Right lobe of liver (tissue), 4 donors: ENCODE measurements around the gene BAZ1B.

Experiments used
- POLR2A ChIP-seq: fragments of 450-650 bp; IDR thresholded peaks from one replicate; pipeline ENCODE4 v1.6.1; 2017; ENCODE audit warnings: antibody characterized with exemption, mild to moderate bottlenecking
- TF ChIP-seq, protein P1 (sequence below), 4 donors: fragments of 200-600 bp in 3 of 4; fragments of 450-650 bp in 1 of 4; IDR thresholded peaks; one replicate each; pipeline versions ENCODE4 v1.5.1 to v1.8.0; 2016 to 2022; ENCODE audit warnings: antibody characterized with exemption in 4 of 4, mild to moderate bottlenecking in 2 of 4
- donor health status: DM: no; HTN: no; CAD: no.
- donor health status: DM: no; HTN: no; CAD: no.
- donor health status: DM: no; HTN: yes; CAD: no.

DNA sequence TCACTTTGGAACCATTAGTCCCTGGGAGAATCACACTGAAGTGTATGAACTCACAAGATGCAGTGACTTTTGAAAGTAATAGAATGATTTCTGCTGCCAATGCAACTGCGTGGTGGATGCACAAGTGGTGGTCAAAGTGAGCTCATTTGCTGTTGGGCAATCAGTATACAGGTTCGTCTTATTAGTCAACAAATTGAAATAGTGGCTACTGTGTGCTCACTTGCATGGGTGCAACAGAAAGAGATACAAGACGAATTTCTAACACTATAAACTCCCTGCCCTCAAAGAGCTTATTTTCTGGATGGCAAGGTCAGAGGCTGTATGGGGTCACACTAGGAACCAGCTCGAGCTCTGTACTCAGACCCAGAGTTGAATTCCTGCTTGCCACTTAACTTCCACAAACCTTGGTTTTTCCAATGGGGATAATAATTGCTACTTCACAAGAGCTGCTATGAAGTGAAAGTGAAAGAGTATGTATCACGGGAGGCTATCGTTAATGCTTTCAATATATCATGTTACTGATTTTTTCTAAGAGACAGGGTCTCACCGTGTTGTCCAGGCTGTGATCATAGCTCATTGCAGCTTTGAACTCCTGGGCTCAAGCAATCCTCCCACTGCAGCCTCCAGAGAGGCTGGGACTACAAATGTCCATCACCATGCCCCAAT is 43.7 kb upstream of the BAZ1B start:
- no peak for TF ChIP-seq POLR2A
- TF ChIP-seq, protein P1, sequence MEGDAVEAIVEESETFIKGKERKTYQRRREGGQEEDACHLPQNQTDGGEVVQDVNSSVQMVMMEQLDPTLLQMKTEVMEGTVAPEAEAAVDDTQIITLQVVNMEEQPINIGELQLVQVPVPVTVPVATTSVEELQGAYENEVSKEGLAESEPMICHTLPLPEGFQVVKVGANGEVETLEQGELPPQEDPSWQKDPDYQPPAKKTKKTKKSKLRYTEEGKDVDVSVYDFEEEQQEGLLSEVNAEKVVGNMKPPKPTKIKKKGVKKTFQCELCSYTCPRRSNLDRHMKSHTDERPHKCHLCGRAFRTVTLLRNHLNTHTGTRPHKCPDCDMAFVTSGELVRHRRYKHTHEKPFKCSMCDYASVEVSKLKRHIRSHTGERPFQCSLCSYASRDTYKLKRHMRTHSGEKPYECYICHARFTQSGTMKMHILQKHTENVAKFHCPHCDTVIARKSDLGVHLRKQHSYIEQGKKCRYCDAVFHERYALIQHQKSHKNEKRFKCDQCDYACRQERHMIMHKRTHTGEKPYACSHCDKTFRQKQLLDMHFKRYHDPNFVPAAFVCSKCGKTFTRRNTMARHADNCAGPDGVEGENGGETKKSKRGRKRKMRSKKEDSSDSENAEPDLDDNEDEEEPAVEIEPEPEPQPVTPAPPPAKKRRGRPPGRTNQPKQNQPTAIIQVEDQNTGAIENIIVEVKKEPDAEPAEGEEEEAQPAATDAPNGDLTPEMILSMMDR (IDR thresholded peaks at IDR 0.05): no peak
